Measurements from ENCODE around the gene DNM3.

DNA sequence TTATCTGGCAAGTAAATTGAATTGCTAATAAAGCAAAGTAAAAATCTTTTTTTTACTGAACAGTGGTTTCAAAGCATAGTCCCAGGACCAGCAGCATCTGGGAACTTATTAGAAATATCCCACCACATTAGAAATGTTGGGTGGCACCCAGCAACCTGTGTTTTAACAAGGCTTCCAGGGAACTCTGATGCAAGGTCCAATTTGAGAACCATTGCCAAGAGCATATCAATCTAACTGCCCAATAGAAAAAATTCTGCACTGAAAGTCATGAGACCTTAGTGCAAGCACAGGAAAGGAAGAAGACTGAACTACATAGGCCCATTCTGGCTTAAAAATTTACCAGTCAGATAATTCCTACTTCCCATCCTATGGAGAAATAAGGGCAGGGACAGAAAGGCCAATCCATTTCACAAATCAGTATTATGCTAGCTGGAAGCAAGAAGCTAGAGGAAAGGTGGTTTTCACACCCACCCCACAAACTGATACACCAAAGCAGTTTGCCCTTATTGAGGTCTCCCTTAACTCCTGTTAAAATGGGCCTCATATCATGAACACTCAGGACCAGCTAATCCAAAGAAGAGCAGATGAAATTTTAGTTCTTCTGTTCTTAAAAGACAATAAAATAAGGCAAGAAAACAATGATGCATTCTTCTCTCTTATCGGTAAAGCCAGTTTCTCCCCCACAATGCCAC lies 561.7 kb downstream of the DNM3 start:
- TF ChIP-seq, protein P1, sequence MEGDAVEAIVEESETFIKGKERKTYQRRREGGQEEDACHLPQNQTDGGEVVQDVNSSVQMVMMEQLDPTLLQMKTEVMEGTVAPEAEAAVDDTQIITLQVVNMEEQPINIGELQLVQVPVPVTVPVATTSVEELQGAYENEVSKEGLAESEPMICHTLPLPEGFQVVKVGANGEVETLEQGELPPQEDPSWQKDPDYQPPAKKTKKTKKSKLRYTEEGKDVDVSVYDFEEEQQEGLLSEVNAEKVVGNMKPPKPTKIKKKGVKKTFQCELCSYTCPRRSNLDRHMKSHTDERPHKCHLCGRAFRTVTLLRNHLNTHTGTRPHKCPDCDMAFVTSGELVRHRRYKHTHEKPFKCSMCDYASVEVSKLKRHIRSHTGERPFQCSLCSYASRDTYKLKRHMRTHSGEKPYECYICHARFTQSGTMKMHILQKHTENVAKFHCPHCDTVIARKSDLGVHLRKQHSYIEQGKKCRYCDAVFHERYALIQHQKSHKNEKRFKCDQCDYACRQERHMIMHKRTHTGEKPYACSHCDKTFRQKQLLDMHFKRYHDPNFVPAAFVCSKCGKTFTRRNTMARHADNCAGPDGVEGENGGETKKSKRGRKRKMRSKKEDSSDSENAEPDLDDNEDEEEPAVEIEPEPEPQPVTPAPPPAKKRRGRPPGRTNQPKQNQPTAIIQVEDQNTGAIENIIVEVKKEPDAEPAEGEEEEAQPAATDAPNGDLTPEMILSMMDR (IDR thresholded peaks at IDR 0.05; ENCODE audit: extremely low read depth in 1 of 2, insufficient read depth in 1 of 2, low read depth in 1 of 2, low read length in 2 of 2) = no peak
- TF ChIP-seq, protein P2, sequence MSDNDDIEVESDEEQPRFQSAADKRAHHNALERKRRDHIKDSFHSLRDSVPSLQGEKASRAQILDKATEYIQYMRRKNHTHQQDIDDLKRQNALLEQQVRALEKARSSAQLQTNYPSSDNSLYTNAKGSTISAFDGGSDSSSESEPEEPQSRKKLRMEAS (IDR thresholded peaks at IDR 0.05; ENCODE audit: insufficient read depth, insufficient read length) = no peak
- no peak for TF ChIP-seq EZH2 (IDR thresholded peaks at IDR 0.05; ENCODE audit: borderline replicate concordance, low read depth, low read length, severe bottlenecking)
- TF ChIP-seq POLR2A (IDR thresholded peaks at IDR 0.05; ENCODE audit: low read depth, low read length) = no peak
- no peak for TF ChIP-seq POLR2AphosphoS5 (IDR thresholded peaks at IDR 0.05; ENCODE audit: insufficient read depth, low read depth, low read length)
